Neutrophil (primary cell): ENCODE results near the gene BCL11A.

Experiments
- H3K27ac ChIP-seq: fragments of 200-600 bp; sonication (generic); 2 replicates; pipeline ENCODE4 v1.5.1; 2016; ENCODE audit warnings: mild to moderate bottlenecking, moderate library complexity
- H3K27me3 ChIP-seq: fragments of 200-600 bp; sonication (generic); 2 replicates; pipeline ENCODE4 v1.6.0; 2016; ENCODE audit warnings: mild to moderate bottlenecking
- H3K36me3 ChIP-seq: fragments of 200-600 bp; sonication (generic); 2 replicates; pipeline ENCODE4 v1.5.1; 2017
- H3K4me1 ChIP-seq, 2 experiments: fragments of 200-600 bp in 1 of 2; sonication (generic) in 1 of 2; 1 replicate in 1 of 2; 2 replicates in 1 of 2; pipeline versions ENCODE4 v1.5.1 to v1.6.1; 2013 to 2016; ENCODE audit warnings: low read depth in 1 of 2, low read length in 1 of 2, mild to moderate bottlenecking in 1 of 2, moderate library complexity in 1 of 2; ENCODE audit not compliant: control insufficient read depth in 1 of 2, insufficient read depth in 1 of 2
- H3K4me3 ChIP-seq, 2 experiments: fragments of 200-600 bp in 1 of 2; sonication (generic) in 1 of 2; 1 replicate in 1 of 2; 2 replicates in 1 of 2; pipeline ENCODE4 v1.5.1; 2013 to 2016; ENCODE audit warnings: low read depth in 1 of 2, low read length in 1 of 2, mild to moderate bottlenecking in 1 of 2, moderate library complexity in 1 of 2
- H3K9me3 ChIP-seq: fragments of 200-600 bp; sonication (generic); 2 replicates; pipeline ENCODE4 v1.5.1; 2016
- CTCF ChIP-seq: fragments of 200-600 bp; sonication (generic); IDR thresholded peaks from 2 replicates; pipeline ENCODE4 v1.5.1; 2016; ENCODE audit warnings: antibody characterized with exemption

BCL11A gene

DNA sequence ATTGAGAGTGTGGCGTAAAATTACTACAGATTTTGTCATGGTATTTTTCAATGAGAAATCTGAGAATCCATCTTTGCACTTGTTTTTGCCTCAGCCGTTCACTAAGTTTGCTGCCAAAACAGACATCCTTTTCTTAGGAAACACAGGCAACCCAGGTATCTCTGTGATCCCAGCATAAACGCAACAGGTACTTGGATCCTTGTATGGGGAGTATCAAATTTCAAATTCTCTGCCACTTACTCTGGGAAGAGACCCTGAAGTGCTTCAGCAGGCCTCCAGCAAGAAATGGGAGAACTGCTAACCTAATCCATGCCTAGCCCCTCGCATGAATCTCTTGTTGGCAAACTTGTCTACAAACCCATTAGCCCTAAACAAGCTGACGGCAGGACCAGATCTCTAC lies 83.1 kb downstream of the BCL11A start:
- TF ChIP-seq CTCF, result no peak
- Histone ChIP-seq H3K4me1 (peaks cover 30 to 36% of the 10 kb centered on the region in 2 experiments), H3K4me3 (no peak overlapping the region), H3K9me3 (no peaks in the 10 kb centered on the region), H3K27me3 (no peaks in the 10 kb centered on the region), H3K36me3 (no peaks in the 10 kb centered on the region), H3K27ac (peak overlapping the region; percentile 57)

DNA sequence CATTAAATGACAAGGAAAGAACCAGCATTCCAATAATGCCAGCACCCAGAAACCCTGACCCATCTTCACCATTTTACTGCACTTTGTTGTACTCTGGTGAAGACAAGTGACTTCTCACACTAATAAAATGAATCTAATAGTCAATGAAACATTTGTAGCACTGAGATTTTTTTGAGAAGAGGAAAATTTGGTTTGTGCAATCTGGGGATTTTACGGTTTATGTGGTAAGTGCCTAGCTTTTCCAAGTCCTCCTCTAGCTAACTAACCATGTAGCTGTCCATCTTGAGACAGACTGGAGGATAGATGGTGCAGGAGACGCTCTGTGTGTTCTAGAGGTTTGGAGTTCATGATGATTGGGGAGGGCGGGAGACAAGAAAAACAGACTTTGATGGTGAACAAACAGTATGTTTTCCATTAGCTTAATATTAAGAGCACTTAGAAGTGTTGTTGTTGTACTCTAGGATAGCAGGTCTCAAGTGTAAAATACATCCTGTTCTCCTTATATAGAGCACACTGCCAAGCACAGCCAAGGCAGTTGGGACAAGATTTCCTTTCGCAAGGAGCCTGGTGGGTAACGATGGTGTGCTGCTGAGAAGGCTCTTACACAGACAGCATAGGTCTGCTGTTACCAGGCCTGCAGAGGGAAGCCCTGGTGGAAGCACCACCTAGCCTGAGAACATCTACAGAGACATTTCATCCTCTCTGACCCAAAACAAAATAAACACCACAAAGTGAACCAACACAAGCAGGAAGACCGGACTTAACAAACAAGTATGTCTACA lies 83.7 kb downstream of the BCL11A start:
- no peaks in the 10 kb centered on the region for H3K36me3 ChIP-seq
- H3K27ac ChIP-seq, result peak overlapping the region; percentile 57
- TF ChIP-seq CTCF, result no peak
- no peaks in the 10 kb centered on the region for H3K27me3 ChIP-seq
- no peaks in the 10 kb centered on the region for H3K9me3 ChIP-seq
- H3K4me3 ChIP-seq, result no peak overlapping the region
- H3K4me1 ChIP-seq, result peaks cover 30 to 36% of the 10 kb centered on the region in 2 experiments

DNA sequence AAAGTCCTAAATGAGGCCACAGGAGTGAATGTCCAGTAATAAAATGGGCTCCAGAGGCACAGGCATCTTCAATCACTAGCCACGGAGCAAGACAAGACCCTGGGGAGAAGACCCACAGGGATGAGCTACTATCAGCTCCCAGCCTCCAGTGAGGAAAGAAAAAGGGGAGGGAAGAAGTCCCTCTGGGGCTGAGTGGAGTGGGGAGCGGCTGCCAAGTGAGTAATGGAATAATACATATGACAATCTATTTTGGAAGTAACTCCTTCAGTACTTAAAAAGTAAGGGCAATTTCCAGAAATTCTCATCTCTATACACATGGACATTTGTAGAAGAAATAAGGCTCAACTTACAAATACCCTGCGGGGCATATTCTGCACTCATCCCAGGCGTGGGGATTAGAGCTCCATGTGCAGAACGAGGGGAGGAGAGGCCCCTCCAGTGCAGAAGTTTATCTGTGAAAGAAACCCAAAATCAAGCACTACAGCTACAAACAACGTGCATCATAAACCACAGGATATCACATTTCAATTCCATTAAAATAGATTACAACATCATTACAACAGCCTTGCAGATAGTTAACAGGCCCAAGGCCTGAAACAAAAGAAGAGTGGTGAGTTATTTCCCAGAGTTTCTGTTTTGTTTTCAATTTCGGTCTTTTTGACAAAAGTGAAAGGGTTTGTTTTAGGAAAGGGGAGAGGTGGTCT lies 84.9 kb downstream of the BCL11A start:
- no peak for TF ChIP-seq CTCF
- Histone ChIP-seq H3K27ac (peak overlapping the region; percentile 13), H3K27me3 (no peaks in the 10 kb centered on the region), H3K4me1 (peaks cover 30 to 36% of the 10 kb centered on the region in 2 experiments), H3K9me3 (no peaks in the 10 kb centered on the region), H3K4me3 (no peak overlapping the region), H3K36me3 (no peaks in the 10 kb centered on the region)

DNA sequence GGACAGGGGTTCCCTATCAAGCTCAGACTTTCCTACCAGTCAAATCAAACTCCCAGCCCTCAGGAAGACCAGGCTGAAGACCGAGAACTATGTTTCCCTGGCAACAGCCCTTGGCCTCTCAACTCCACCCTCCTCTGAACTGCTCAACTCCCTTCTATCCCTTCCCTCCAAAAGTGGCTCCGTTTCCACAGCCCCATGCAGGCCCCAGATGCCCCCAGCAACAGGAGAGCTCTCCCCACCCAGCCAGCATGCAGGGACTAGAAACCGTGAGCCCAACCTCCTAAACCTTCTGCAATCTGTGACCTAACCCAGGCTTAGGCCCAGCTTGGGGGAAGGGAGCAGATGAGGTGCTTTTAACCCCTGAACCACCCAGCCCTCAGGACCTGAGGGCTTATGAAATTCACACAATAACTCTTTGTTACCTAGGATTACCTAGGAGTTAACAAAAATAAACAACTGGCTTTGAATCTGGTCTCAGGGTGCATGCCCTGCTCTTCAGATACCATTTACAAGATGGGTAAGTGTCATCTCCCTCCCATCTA lies 87.2 kb downstream of the BCL11A start:
- peak overlapping the region; percentile 24 for H3K27ac ChIP-seq

DNA sequence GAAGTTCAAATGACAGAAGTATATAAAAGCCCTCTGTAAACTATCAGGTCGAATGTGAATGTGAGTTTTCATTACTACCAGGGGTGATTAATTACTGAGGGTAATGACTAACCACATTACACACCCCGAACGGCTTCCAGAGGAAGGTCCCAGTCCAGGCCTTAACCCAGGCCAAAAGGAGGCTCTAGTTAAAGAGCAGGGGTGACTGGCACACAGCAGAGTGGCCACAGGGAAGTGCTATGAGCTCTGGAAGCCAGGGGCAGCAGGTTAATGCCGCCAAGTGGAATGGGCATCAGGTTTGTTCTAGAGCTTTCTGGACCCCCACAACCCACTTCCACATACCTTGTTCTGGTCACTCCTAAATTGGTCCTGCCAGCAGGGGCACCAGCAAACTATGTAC lies 87.7 kb downstream of the BCL11A start:
- H3K9me3 ChIP-seq, result no peaks in the 10 kb centered on the region
- peaks cover 18 to 27% of the 10 kb centered on the region in 2 experiments for H3K4me1 ChIP-seq
- TF ChIP-seq CTCF, result no peak
- H3K36me3 ChIP-seq, result no peaks in the 10 kb centered on the region
- no peaks in the 10 kb centered on the region for H3K27me3 ChIP-seq
- no peak overlapping the region for H3K4me3 ChIP-seq
- peak overlapping the region; percentile 24 for H3K27ac ChIP-seq

More for the DNA sequence above, 87.2 kb downstream of the BCL11A start:
- TF ChIP-seq CTCF, result no peak
- Histone ChIP-seq H3K4me3 (no peak overlapping the region), H3K36me3 (no peaks in the 10 kb centered on the region), H3K4me1 (peaks cover 22 to 31% of the 10 kb centered on the region in 2 experiments), H3K9me3 (no peaks in the 10 kb centered on the region), H3K27me3 (no peaks in the 10 kb centered on the region)
